A549 (cell line): ENCODE data around the gene MAGEL2. TPM values are rescaled to one million over a fixed set of nuclear protein-coding genes. Genes with fewer than 3 reads are reported as not detected.

Experiments
- ATAC-seq, 2 experiments: fragments of 200-7000 bp in 1 of 2; fragments of >200 bp in 1 of 2; cut with Nextera tagmentation in 1 of 2; cut with Tn5 transposase in 1 of 2; 3 replicates each; pipeline versions ENCODE4 v1.8.0 to v1.9.1; 2018 to 2020; ENCODE audit warnings: mild to moderate bottlenecking in 1 of 2, moderate library complexity in 1 of 2
- CTCF ChIA-PET: fragments of 300-600 bp; sonication (Branson Sonifier 250); formaldehyde crosslinking; extraction: SDS; loops from one replicate; lab custom pipeline; 2021; ENCODE audit warnings: antibody characterized with exemption, inconsistent platforms; lab: Yijun Ruan, JAX
- POLR2A ChIA-PET: fragments of 350-600 bp; formaldehyde crosslinking; extraction: SDS; loops from one replicate; lab custom pipeline; 2021; ENCODE audit warnings: antibody characterized with exemption, inconsistent platforms; lab: Yijun Ruan, JAX
- DNase-seq, 2 experiments: peaks; one replicate each; pipeline versions ENCODE4 v3.0.0 to v3.0.0-alpha.2; 2011 to 2016; ENCODE audit warnings: low read depth in 1 of 2, low spot score in 1 of 2
- FAIRE-seq: peaks from 2 replicates; lab custom pipeline; 2011; peaks lifted over from hg19 to GRCh38; lab: Jason Lieb, UNC
- H3K27ac ChIP-seq, 2 experiments: fragments of >200 bp; sonication (Bioruptor Twin); formaldehyde crosslinking; 3 replicates each; pipeline ENCODE4 v1.5.1; 2016 to 2017
- H3K4me1 ChIP-seq: fragments of >200 bp; sonication (Bioruptor Twin); formaldehyde crosslinking; 3 replicates; pipeline ENCODE4 v1.6.1; 2016
- H3K4me2 ChIP-seq: fragments of >200 bp; sonication (Bioruptor Twin); formaldehyde crosslinking; 3 replicates; pipeline ENCODE4 v1.6.1; 2016
- H3K4me3 ChIP-seq: fragments of >200 bp; sonication (Bioruptor Twin); formaldehyde crosslinking; 3 replicates; pipeline ENCODE4 v1.5.1; 2016
- H3K9me3 ChIP-seq: fragments of >200 bp; sonication (Bioruptor Twin); formaldehyde crosslinking; 3 replicates; pipeline ENCODE4 v1.6.1; 2016
- CBX2 ChIP-seq: fragments of 200-600 bp; sonication (generic); IDR thresholded peaks from 2 replicates; pipeline ENCODE4 v1.6.1; 2016; ENCODE audit warnings: low read depth, mild to moderate bottlenecking, borderline replicate concordance
- CBX8 ChIP-seq: fragments of 200-600 bp; sonication (generic); IDR thresholded peaks from 2 replicates; pipeline ENCODE4 v1.6.1; 2016
- E2F6 ChIP-seq: IDR thresholded peaks from 2 replicates; pipeline ENCODE4 v1.6.1; 2012; ENCODE audit warnings: low read depth, borderline replicate concordance
- FOSB ChIP-seq: fragments of 250-450 bp; sonication (Bioruptor Pico); IDR thresholded peaks from 2 replicates; pipeline ENCODE4 v1.5.0; 2020; ENCODE audit warnings: mild to moderate bottlenecking, moderate library complexity
- HES2 ChIP-seq: fragments of >200 bp; sonication (Bioruptor Twin); formaldehyde crosslinking; IDR thresholded peaks from 2 replicates; pipeline ENCODE4 v1.6.1; 2016
- HEYL ChIP-seq: fragments of 250-450 bp; sonication (Bioruptor Pico); IDR thresholded peaks from 2 replicates; pipeline ENCODE4 v1.8.0; 2021; ENCODE audit warnings: mild to moderate bottlenecking, moderate library complexity
- JUN ChIP-seq, 2 experiments: fragments of >200 bp; sonication (Bioruptor Twin); formaldehyde crosslinking; IDR thresholded peaks; 2 replicates in 1 of 2; 3 replicates in 1 of 2; pipeline ENCODE4 v1.6.1; 2016 to 2017
- JUNB ChIP-seq: fragments of >200 bp; sonication (Bioruptor Twin); formaldehyde crosslinking; IDR thresholded peaks from 2 replicates; pipeline ENCODE4 v1.6.1; 2016
- KDM1A ChIP-seq: fragments of 200-600 bp; sonication (generic); IDR thresholded peaks from 2 replicates; pipeline ENCODE4 v1.6.1; 2016; ENCODE audit warnings: low read depth, mild to moderate bottlenecking
- MYC ChIP-seq: IDR thresholded peaks from 2 replicates; pipeline ENCODE4 v1.6.1; 2012; ENCODE audit warnings: mild to moderate bottlenecking, inconsistent platforms, low read length, improper control_type of control experiment, borderline replicate concordance
- RAD21 ChIP-seq, 2 experiments: fragments of >200 bp in 1 of 2; sonication (Bioruptor Twin) in 1 of 2; formaldehyde crosslinking in 1 of 2; IDR thresholded peaks in 1 of 2; conservative IDR thresholded peaks in 1 of 2; 2 replicates in 1 of 2; 3 replicates in 1 of 2; pipeline ENCODE4 v1.6.1; 2012 to 2018; ENCODE audit warnings: inconsistent platforms in 1 of 2
- RNF2 ChIP-seq: fragments of 200-600 bp; sonication (generic); IDR thresholded peaks from 2 replicates; pipeline ENCODE4 v1.6.1; 2016; ENCODE audit warnings: low read depth, mild to moderate bottlenecking, antibody characterized with exemption, moderate library complexity, borderline replicate concordance
- SREBF2 ChIP-seq: fragments of 450-650 bp; IDR thresholded peaks from 2 replicates; pipeline ENCODE4 v1.6.1; 2014; ENCODE audit warnings: mild to moderate bottlenecking, moderate library complexity
- WGBS: methylation state at CpG from one replicate; pipeline ENCODE4 v1.1.6; 2017; ENCODE audit errors: missing lambda C conversion rate; 5-methylcytosine and 5-hydroxymethylcytosine counted together
- polyA plus RNA-seq, 4 experiments: library from polyadenylated mRNA; depleted of rRNA in 3 of 4; stranded (reverse); fragments of >200 nt; fragmentation: RNase III in 1 of 4; extraction: RNeasy Plus Mini Kit Qiagen cat#74134 plus additional on column Dnase treatment in 1 of 4; gene quantifications; 2 replicates in 3 of 4; 3 replicates in 1 of 4; pipeline ENCODE4 v1.2.3, GENCODE V29; 2011 to 2017

The MAGEL2 gene
- polyA plus RNA-seq, 2 of the 4 experiments (the other 2 are of a cell fraction), result not detected

GRCh38 chr15:23596736-23597135 lies 50.9 kb downstream of the MAGEL2 start (continued):
- TF ChIP-seq E2F6 (no peak), RNF2 (no peak), MYC (no peak), FOSB (CRISPR knock-in tag) (no peak), KDM1A (no peak), CBX8 (no peak)

GRCh38 chr15:23595368-23595767 lies 52.3 kb downstream of the MAGEL2 start:
- no peak overlapping the region for H3K4me3 ChIP-seq
- FAIRE-seq, result no peak
- no peak for DNase-seq

GRCh38 chr15:23594252-23594770 lies 53.4 kb downstream of the MAGEL2 start:
- FAIRE-seq, result no peak
- Histone ChIP-seq H3K4me2 (no peak overlapping the region), H3K4me1 (no peaks in the 10 kb centered on the region), H3K4me3 (no peak overlapping the region)
- POLR2A ChIA-PET, result no interaction called here
- CTCF ChIA-PET, result no interaction called here
- no peak for TF ChIP-seq JUNB
- no peak for TF ChIP-seq CBX2
- TF ChIP-seq, all 56 proteins: peak for 0
- DNase-seq (no peak), ATAC-seq (no peak)
- 63% methylated on average over 7 of the region's 7 CpGs for WGBS
- Histone ChIP-seq H3K27ac (no peak overlapping the region), H3K9me3 (no peaks in the 10 kb centered on the region)

More at GRCh38 chr15:23595368-23595767, 52.3 kb downstream of the MAGEL2 start:
- peak in 1 of 2 experiments; percentile 51; a peak in 1 of 6 replicates for ATAC-seq
- 2% methylated on average over 2 of the region's 2 CpGs for WGBS
- Histone ChIP-seq H3K27ac (no peak overlapping the region), H3K4me2 (no peak overlapping the region), H3K4me1 (no peaks in the 10 kb centered on the region), H3K9me3 (no peaks in the 10 kb centered on the region)
- no peak for TF ChIP-seq RAD21 (conservative IDR thresholded peaks at IDR 0.05 in 1 of 2, IDR thresholded peaks at IDR 0.05 in 1 of 2)
- TF ChIP-seq SREBF2, result no peak
- no peak for TF ChIP-seq JUN (IDR thresholded peaks at IDR 0.05)
- TF ChIP-seq HEYL, result no peak
- TF ChIP-seq HES2, result no peak
- POLR2A ChIA-PET, result no interaction called here
- CTCF ChIA-PET, result no interaction called here

Other genes starting within 250 kb of the MAGEL2 start
- gene GOLGA6L2, start 200.6 kb downstream of the MAGEL2 start, polyA plus RNA-seq (2011; rRNA removed), result not detected in 2 replicates
- gene GOLGA6L2, start 200.6 kb downstream of the MAGEL2 start, polyA plus RNA-seq (2017; fragmentation: RNase III; extraction: RNeasy Plus Mini Kit Qiagen cat#74134 plus additional on column Dnase treatment), result 0.03 TPM in 1 of 3 replicates, not detected in the others
- gene MKRN3, start 82.2 kb downstream of the MAGEL2 start, polyA plus RNA-seq (2011; rRNA removed), result 3.0 and 3.7 TPM in 2 replicates
- gene MKRN3, start 82.2 kb downstream of the MAGEL2 start, polyA plus RNA-seq (2017; fragmentation: RNase III; extraction: RNeasy Plus Mini Kit Qiagen cat#74134 plus additional on column Dnase treatment), result 3.3 to 4.7 TPM (median 3.6 TPM) in 3 replicates
- 0.53 and 0.67 TPM in 2 replicates for gene NDN, start 39.4 kb upstream of the MAGEL2 start, polyA plus RNA-seq (2011; rRNA removed)
- 0.07 to 0.12 TPM (median 0.08 TPM) in 3 replicates for gene NDN, start 39.4 kb upstream of the MAGEL2 start, polyA plus RNA-seq (2017; fragmentation: RNase III; extraction: RNeasy Plus Mini Kit Qiagen cat#74134 plus additional on column Dnase treatment)